SK-MEL-5 (cell line): ENCODE data around the gene IL15. TPM values are rescaled to one million over a fixed set of nuclear protein-coding genes. Genes with fewer than 3 reads are reported as not detected.
"Not testable (repeated sequence)": the region's sequence is repeated elsewhere in the genome, so short reads cannot be mapped to it uniquely, and the experiment has no call there.

ENCODE experiments used
- DNase-seq: peaks from one replicate; pipeline ENCODE4 v3.0.0-alpha.2; 2016; ENCODE audit warnings: low read depth, low spot score
- in situ Hi-C: cut with HindIII; loops from 2 replicates; pipeline ENCODE4 v1.10.0; 2016; ENCODE audit warnings: low sequenced_read_pairs, high pct_unique_total_duplicates, low pct_unique_long_range_greater_than_20kb
- polyA plus RNA-seq, 2 experiments: library from polyadenylated mRNA; depleted of rRNA; stranded (reverse); fragments of >200 nt; gene quantifications; 2 replicates each; pipeline ENCODE4 v1.2.3, GENCODE V29; 2015
- total RNA-seq: library from RNA; depleted of rRNA; stranded (reverse); fragments of >200 nt; shearing (Covaris generic); gene quantifications from 2 replicates; pipeline ENCODE4 v1.2.3, GENCODE V29; 2014; rRNA removed

Gene IL15, protein sequence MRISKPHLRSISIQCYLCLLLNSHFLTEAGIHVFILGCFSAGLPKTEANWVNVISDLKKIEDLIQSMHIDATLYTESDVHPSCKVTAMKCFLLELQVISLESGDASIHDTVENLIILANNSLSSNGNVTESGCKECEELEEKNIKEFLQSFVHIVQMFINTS
- 0.13 and 0.37 TPM in 2 replicates for total RNA-seq
- 0.20 and 0.35 TPM in 2 replicates for polyA plus RNA-seq (2015; cell fraction: cytosol; rRNA removed)
- 0.47 and 1.1 TPM in 2 replicates for polyA plus RNA-seq (2015; cell fraction: nucleus; rRNA removed)

DNA sequence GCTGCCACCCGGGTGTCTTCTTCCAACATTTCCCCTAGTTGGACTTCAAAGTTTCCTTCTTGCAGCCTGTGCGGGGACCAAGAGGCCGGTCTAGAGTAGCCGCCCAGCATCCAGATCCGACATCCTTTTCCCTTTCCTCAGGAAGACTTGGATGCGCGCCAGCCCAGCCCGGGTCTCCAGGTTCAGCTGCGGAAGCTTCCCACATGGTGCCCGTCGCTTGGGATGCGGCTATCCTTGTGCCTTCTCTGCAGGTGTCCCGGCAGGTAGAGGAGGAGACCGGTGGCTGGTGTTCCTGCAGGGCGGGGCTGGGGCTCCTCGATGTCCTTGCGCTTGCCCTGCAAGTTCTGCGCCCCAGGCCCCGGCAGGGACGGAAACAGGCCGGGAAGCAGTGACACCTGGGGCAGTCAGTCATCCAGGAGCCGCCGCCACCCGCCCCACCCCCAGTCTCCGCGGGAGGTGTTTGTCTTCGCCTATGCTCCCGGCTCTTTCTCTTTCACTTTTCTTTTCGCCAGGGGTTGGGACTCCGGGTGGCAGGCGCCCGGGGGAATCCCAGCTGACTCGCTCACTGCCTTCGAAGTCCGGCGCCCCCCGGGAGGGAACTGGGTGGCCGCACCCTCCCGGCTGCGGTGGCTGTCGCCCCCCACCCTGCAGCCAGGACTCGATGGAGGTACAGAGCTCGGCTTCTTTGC is at the start of gene IL15:
Gene IL15, plus strand, starts transcription at position 502 of the 689 bp plus-strand sequence. CDS start 82,882 bp downstream, outside the sequence.
- in situ Hi-C loops = no loop called here
- DNase-seq = peak; percentile 4

DNA sequence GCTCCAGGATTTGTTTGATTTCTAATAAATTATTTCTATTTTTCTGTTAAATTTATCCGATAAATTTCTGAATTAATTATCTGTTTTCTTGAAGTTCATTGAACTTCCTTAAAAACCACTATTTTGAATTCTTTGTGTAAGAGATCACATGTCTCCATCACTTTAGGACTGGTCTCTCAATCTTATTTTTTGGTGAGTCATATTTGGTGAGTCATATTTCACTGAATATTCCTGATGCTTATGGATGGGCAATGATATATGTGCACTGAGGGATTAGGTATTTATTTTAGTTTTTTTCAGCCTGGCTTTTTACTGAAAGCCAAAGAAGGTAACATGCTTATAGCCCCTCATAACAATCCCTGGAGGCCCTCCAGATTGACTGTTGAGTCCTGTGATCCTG is 48.5 kb upstream of the IL15 start:
- no peak for DNase-seq
- in situ Hi-C loops = no loop called here

DNA sequence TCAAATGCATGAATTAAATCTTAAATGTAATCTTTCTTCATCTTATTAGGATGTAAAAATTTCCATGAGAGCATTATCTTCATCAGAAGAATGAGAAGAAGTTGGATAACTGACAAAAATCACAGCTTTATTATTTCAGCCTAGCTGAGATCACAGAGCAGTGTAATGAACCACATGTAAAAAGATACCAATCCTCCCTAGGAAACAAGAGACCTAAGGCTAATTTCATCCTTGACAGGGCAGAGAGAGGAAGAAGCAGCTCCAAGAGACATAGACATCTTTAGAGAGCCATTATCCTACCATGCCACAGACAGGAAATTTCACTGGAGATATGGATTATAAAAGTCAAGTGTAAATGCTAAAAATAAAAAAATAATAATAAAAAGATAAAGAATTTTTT is 40.9 kb upstream of the IL15 start:
- in situ Hi-C loops = no loop called here
- DNase-seq = no peak

DNA sequence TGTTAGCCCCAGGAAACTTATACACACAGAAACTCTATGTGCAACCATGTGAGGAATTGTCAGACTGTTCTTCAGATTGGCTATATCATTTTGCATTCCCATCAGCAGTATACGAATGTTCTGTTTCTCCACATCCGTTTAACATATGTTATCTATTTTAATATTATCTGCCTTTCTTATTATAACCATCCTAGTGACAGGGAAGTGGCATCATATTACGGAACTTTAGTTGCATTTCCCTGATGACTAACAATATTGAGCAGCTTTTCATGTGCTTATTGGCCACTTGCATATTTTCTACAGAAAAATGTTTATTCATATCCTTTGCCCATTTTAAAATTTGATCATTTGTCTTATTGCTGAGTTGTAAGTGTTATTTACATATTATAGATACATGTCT is 36.5 kb upstream of the IL15 start:
- no peak for DNase-seq
- in situ Hi-C loops = no loop called here

DNA sequence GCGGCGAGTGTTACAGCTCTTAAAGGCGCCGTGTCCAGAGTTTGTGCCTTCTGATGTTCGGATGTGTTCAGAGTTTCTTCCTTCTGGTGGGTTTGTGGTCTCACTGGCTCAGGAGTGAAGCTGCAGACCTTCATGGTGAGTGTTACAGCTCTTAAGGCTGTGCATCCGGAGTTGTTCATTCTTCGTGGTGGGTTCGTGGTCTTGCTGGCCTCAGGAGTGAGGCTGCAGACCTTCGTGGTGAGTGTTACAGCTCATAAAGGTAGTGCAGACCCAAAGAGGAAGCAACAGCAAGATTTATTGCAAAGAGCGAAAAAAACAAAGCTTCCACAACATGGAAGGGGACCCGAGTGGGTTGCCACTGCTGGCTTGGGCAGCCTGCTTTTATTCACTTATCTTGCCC is 31.7 kb upstream of the IL15 start:
- DNase-seq, in situ Hi-C loops: not testable (repeated sequence)

DNA sequence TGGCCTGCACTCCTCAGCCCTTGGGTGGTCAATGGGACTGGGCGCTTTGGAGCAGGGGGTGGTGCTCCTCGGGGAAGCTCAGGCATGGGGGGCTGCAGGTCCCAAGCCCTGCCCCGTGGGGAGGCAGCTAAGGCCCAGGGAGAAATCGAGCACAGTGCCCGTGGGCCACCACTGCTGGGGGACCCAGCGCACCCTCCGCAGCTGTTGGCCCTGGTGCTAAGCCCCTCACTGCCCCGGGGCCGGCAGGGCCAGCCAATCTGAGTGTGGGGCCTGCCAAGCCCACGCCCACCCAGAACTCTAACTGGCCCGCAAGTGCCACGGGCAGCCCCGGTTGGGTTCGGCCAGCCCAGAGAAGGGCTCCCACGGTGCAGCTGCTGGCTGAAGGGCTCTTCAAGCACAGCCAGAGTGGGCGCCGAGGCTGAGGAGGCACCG is 30.9 kb upstream of the IL15 start:
- in situ Hi-C loops = no loop called here
- no peak for DNase-seq

DNA sequence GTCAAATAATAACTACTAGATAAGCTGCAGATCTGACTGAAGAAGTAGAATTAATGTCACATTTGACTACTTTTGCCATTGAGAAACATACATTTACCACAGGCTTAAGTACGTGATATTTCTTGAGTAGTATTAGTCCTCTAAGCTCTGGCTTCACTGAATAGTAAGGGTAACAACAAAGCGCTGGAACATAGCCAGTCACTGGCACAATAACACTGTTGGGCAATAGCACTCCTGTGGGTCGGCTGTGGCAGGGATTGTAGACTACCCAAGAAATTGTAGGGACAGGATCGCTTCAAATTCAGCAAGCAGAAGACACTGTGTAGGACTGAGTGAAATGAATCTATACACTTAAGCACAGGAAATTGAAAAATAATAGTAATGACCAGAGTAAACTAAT is 27.1 kb upstream of the IL15 start:
- in situ Hi-C loops = no loop called here
- no peak for DNase-seq

- no peak for DNase-seq
- in situ Hi-C loops = no loop called here
Observed at GRCh38 chr4:141610365-141610764, 26.0 kb upstream of the IL15 start.

DNA sequence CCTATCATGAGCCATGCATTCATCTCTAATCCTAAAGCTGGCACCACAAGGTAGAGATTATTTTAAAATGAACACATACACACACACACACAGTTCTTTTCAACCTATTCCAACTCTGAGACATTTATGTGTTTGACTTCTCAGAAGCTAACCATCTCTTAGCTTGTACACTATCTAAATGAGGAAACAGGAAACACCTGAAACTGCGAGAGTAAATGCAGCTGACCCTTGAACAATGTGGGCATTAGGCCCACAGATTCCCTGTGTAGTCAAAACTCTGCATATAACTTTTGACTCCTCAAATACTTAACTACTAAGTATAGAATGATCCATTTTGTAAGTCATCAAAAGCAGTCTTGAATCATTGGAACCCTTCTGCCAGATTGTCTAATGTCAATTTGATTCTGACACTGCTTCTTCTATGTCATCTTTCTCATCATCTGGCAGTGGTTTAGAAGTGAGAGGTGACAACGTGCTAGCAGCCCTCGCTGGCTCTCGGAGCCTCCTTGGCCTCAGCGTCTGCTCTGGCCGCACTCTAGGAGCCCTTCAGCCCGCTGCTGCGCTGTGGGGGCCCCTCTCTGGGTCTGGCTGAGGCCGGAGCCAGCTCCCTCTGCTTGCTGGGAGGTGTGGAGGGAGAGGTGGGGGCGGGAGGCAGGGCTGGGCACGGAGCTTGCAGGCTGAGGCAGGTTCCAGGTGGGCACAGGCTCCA is 21.4 kb upstream of the IL15 start:
- in situ Hi-C loops = no loop called here
- no peak for DNase-seq

GRCh38 chr4:141615587-141615918 is 20.8 kb upstream of the IL15 start:
- in situ Hi-C loops, DNase-seq: not testable (repeated sequence)

DNA sequence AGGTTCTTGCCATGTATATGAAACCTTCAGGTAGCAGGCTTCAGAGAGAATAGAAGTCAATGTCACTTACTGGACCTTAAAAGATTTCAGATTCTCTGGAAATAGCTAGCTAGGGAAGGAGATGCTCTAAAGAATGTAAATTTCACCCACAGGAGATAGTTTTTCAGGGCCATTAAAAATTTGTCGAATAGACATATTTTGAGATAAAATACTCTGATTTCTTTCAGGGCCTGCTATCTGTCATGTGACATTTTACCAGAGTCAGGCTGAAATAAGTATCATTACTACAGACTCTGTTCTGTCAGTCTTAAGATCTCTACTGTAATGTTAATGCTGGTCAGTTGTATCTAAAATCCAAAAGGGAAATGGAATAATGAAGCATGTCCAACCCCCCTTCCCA is 15.7 kb upstream of the IL15 start:
- no peak for DNase-seq
- in situ Hi-C loops = no loop called here

- in situ Hi-C loops = no loop called here
- no peak for DNase-seq
Observed at GRCh38 chr4:141625023-141625422, 11.4 kb upstream of the IL15 start.

DNA sequence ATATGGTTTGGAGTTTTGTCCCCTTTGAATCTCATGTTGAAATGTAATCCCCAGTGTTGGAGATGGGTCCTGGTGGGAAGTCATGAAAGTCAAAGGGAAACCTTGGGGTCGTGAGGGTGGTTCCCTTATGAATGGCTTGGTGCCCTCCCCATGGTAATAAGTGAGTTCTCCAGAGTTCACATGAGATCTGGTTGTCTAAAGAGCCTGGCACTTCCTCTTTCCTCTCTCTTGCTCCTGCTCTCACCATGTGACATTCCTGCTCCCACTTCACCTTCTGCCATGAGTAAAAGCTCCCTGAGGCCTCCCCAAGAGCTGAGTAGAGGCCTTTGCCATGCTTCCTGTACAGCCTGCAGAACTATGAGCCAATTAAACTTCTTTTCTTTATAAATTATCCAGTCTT is 5.5 kb upstream of the IL15 start:
- in situ Hi-C loops = no loop called here

GRCh38 chr4:141635736-141636081 is 674 bp upstream of the IL15 start:
- in situ Hi-C loops = no loop called here
- no peak for DNase-seq

More for the DNA sequence above, 5.5 kb upstream of the IL15 start:
- no peak for DNase-seq

GRCh38 chr4:141636771-141637460 is 533 bp downstream of the IL15 start:
- in situ Hi-C loops = no loop called here
- no peak for DNase-seq

GRCh38 chr4:141637565-141637964 is 1.2 kb downstream of the IL15 start:
- in situ Hi-C loops = no loop called here
- DNase-seq = no peak

GRCh38 chr4:141638230-141638629 is 1.8 kb downstream of the IL15 start:
- DNase-seq = no peak
- in situ Hi-C loops = no loop called here

DNA sequence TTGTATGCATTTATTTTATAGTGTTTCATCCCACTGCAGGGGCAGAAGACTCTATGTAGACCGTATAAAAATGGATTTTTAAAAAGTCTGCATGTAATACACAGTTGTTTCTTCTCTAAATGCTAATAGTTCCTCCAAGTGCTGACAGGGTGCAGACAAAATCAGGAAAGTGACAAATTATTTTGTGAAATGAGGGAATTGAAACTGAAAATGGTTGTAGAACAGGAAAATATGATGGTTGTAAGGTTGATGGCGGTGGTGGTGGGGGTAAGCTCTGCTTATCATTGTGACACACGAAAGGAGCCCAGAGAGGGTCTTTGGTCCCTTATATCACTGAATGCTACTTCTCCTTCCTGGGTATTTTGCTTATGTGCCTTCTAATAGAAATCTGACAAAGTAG is 4.3 kb downstream of the IL15 start:
- no peak for DNase-seq
- in situ Hi-C loops = no loop called here
